Endothelial cell of coronary artery (primary cell): ENCODE data around the gene PPM1L. TPM values are rescaled to one million over a fixed set of nuclear protein-coding genes. Genes with fewer than 3 reads are reported as not detected.

Experiments used
- total RNA-seq: library from RNA; depleted of rRNA; stranded (reverse); fragments of >200 nt; gene quantifications from 2 replicates; pipeline ENCODE4 v1.2.3, GENCODE V29; 2014

The PPM1L gene
- 0.94 and 1.2 TPM in 2 replicates for total RNA-seq

GRCh38 chr3:160755776-160756304 is at the start of gene PPM1L:
PPM1L (plus strand) TSS chr3:160756231.

GRCh38 chr3:161104561-161105551 is 348.8 kb downstream of the PPM1L start, which contains the start of gene B3GALNT1:
B3GALNT1 (minus strand) TSS chr3:161105349; CDS start chr3:161086754, 18,595 bp downstream.

Other genes with a start within 250 kb of the PPM1L start
- gene KPNA4, start 190.7 kb upstream of the PPM1L start, total RNA-seq, result 39.5 and 43.1 TPM in 2 replicates
- gene ARL14, start 79.1 kb upstream of the PPM1L start, total RNA-seq, result not detected in 2 replicates